Esophagus muscularis mucosa (tissue), 3 donors: ENCODE measurements around the gene WDR59.

Source experiments
- POLR2A ChIP-seq: fragments of 450-650 bp; IDR thresholded peaks from one replicate; pipeline ENCODE4 v1.6.1; 2017; ENCODE audit warnings: antibody characterized with exemption, moderate library complexity, mild to moderate bottlenecking, low read depth
- POLR2AphosphoS5 ChIP-seq, 2 donors: sonication (generic); formaldehyde crosslinking; IDR thresholded peaks; one replicate each; pipeline ENCODE4 v1.6.1; 2017; ENCODE audit warnings: antibody characterized with exemption in 2 of 2
- TF ChIP-seq, protein P1 (sequence below), 3 experiments: fragments of 200-600 bp in 2 of 3; fragments of 450-650 bp in 1 of 3; sonication (generic) in 2 of 3; IDR thresholded peaks; one replicate each; pipeline ENCODE4 v1.5.1; 2017 to 2019; ENCODE audit warnings: antibody characterized with exemption in 3 of 3, mild to moderate bottlenecking in 2 of 3, moderate library complexity in 1 of 3

DNA sequence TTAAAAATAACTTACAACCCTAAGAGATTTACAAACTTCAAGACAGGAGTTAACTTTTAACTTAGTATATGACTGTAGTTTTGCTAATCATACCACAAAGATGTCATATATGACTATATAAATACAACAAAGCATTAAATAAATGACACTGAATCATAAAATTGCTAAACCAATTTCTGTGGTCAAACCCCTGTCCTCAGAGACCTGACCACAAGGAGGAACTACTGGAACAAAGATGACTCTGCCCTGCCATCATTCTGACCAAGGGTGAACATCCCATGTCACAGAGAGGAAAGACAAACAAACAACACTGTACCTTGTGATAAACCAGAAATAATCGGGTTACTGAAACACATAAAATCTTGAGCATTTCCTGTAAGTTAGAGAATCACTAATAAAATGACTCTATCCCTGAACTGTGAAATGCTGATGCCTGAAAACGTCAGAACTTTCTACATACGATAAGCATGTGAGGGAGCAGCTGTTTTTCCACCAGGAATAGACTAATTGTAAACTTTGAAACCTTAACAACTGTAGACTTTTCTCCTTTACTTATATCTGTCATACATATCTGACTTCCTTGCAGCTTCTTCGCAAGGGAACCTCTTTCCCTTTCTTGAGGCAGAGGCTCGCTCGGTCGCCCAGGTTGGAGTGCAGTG, 47.9 kb downstream of the WDR59 start:
- no peak for TF ChIP-seq POLR2AphosphoS5 (IDR thresholded peaks at IDR 0.05)
- TF ChIP-seq, protein P1, sequence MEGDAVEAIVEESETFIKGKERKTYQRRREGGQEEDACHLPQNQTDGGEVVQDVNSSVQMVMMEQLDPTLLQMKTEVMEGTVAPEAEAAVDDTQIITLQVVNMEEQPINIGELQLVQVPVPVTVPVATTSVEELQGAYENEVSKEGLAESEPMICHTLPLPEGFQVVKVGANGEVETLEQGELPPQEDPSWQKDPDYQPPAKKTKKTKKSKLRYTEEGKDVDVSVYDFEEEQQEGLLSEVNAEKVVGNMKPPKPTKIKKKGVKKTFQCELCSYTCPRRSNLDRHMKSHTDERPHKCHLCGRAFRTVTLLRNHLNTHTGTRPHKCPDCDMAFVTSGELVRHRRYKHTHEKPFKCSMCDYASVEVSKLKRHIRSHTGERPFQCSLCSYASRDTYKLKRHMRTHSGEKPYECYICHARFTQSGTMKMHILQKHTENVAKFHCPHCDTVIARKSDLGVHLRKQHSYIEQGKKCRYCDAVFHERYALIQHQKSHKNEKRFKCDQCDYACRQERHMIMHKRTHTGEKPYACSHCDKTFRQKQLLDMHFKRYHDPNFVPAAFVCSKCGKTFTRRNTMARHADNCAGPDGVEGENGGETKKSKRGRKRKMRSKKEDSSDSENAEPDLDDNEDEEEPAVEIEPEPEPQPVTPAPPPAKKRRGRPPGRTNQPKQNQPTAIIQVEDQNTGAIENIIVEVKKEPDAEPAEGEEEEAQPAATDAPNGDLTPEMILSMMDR (IDR thresholded peaks at IDR 0.05): no peak
- TF ChIP-seq POLR2A: no peak
